Esophagus squamous epithelium (tissue), 5 donors: ENCODE data around the gene POLR2I. TPM values are rescaled to one million over a fixed set of nuclear protein-coding genes. Genes with fewer than 3 reads are reported as not detected.

Experiments
- DNase-seq: peaks from one replicate; lab custom pipeline; 2025; lab: John Stamatoyannopoulos, UW
- H3K27ac ChIP-seq, 4 donors: fragments of 200-600 bp; sonication (generic); one replicate each; pipeline ENCODE4 v1.5.1; 2016 to 2019; ENCODE audit warnings: mild to moderate bottlenecking in 1 of 4
- H3K27me3 ChIP-seq, 4 donors: fragments of 200-600 bp; sonication (generic); 1 replicate in 3 of 4; 2 replicates in 1 of 4; pipeline versions ENCODE4 v1.5.1 to v1.6.0; 2017 to 2021; ENCODE audit warnings: antibody characterized with exemption in 1 of 4
- H3K36me3 ChIP-seq, 3 donors: fragments of 200-600 bp; sonication (generic); one replicate each; pipeline ENCODE4 v1.5.1; 2016 to 2019
- H3K4me1 ChIP-seq, 3 donors: fragments of 200-600 bp; sonication (generic); one replicate each; pipeline ENCODE4 v1.5.1; 2017 to 2019
- H3K4me3 ChIP-seq, 4 donors: fragments of 200-600 bp; sonication (generic); 1 replicate in 3 of 4; 2 replicates in 1 of 4; pipeline ENCODE4 v1.5.1; 2016 to 2019; ENCODE audit warnings: mild to moderate bottlenecking in 2 of 4, moderate library complexity in 1 of 4
- H3K9me3 ChIP-seq, 3 donors: fragments of 200-600 bp; sonication (generic); one replicate each; pipeline ENCODE4 v1.5.1; 2016 to 2019
- POLR2A ChIP-seq, 4 donors: fragments of 450-650 bp; IDR thresholded peaks; one replicate each; pipeline ENCODE4 v1.6.1; 2017; ENCODE audit warnings: antibody characterized with exemption in 4 of 4, mild to moderate bottlenecking in 4 of 4, moderate library complexity in 3 of 4
- WGBS, 2 donors: methylation state at CpG; one replicate each; pipeline ENCODE4 v1.1.5; 2018; 5-methylcytosine and 5-hydroxymethylcytosine counted together
- intact Hi-C: fragments of 100-400 bp; cut with DNase I; formaldehyde crosslinking; loops from one replicate; pipeline ENCODE4 v1.15.0; 2022
- total RNA-seq, 4 donors: library from RNA; depleted of rRNA; stranded (reverse); fragments of >200 nt; gene quantifications; one replicate each; pipeline ENCODE4 v1.1.0, GENCODE V29; 2016
- TF ChIP-seq, protein P1 (sequence below), 6 experiments: fragments of 450-650 bp in 4 of 6; fragments of 200-600 bp in 2 of 6; sonication (generic) in 2 of 6; IDR thresholded peaks; one replicate each; pipeline ENCODE4 v1.5.1; 2016 to 2019; ENCODE audit warnings: antibody characterized with exemption in 6 of 6, mild to moderate bottlenecking in 4 of 6, moderate library complexity in 4 of 6
- donor health status: DM: yes; HTN: yes; CAD: no.

The POLR2I gene
- total RNA-seq, 4 donors from 2014 or later = 41.7 to 58.0 (median 47.6) TPM

DNA sequence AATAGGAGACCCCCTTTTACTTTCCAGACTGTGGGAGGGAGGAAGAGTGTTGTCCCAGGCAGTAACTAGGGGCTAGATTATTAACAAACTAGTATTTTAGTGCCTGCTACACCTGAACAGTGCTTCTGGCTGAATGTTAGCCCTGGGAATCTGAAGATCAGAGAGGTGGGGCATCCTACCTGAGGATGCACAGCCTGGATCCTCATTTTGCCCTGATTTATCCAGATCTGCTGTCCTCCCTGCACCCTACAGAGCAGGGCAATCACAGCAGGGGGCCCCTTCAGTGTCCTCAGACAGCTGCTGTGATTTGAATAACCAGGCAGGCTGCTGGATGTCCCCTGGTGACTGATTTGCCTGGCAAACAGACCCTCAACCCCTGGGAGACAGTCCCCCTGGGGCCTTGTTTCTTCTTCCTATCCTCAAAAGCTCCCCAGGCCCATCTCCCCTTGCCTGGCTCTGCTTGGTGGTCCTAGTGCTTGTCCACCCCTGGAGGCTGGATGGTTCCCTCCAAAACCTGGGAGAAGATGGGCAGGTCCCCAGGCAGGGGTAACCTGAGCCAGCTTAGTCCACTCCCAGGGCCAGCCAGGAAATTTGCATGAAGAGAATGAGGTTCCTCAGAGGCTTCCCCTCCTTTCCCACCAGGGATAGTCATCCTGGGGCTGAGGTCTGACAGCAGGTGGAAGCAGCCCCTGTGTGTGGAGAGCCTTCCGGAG lies 4.0 kb downstream of the POLR2I start, which contains the start of gene OVOL3:
Gene OVOL3, plus strand, starts transcription at position 657 of the 713 bp plus-strand sequence. CDS start 60 bp downstream, outside the sequence.
- WGBS, 2 donors = no CpG with 5 or more reads among the region's 1 CpG

DNA sequence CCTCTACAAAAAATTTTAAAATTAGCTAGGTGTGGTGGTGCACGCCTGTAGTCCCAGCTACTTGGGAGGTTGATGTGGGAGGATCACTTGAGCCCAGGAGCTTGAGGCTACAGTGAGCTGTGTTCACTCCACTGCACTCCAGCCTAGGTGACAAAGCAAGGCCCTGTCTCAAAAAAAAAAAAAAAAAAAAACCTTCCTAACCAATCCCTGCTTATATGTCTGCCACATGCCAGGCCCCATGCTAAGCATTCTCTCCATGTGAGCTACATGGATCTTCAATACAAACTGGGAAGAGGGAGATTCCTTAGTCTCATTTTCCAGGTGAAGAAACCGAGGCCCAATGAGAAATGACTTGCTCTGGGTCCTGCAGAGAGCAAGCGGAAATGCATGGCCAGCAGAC lies 6.0 kb downstream of the POLR2I start:
- 94 to 100% methylated on average over 1 to 3 of the region's 3 CpGs for WGBS, 2 donors
- H3K27ac ChIP-seq = no peak overlapping the region
- intact Hi-C loops = no loop called here
- TF ChIP-seq POLR2A (IDR thresholded peaks at IDR 0.05) = no peak
- TF ChIP-seq, protein P1, sequence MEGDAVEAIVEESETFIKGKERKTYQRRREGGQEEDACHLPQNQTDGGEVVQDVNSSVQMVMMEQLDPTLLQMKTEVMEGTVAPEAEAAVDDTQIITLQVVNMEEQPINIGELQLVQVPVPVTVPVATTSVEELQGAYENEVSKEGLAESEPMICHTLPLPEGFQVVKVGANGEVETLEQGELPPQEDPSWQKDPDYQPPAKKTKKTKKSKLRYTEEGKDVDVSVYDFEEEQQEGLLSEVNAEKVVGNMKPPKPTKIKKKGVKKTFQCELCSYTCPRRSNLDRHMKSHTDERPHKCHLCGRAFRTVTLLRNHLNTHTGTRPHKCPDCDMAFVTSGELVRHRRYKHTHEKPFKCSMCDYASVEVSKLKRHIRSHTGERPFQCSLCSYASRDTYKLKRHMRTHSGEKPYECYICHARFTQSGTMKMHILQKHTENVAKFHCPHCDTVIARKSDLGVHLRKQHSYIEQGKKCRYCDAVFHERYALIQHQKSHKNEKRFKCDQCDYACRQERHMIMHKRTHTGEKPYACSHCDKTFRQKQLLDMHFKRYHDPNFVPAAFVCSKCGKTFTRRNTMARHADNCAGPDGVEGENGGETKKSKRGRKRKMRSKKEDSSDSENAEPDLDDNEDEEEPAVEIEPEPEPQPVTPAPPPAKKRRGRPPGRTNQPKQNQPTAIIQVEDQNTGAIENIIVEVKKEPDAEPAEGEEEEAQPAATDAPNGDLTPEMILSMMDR (IDR thresholded peaks at IDR 0.05) = no peak
- no peak overlapping the region for H3K4me3 ChIP-seq
- no peaks in the 10 kb centered on the region for H3K9me3 ChIP-seq
- H3K27me3 ChIP-seq = no peaks in the 10 kb centered on the region
- H3K36me3 ChIP-seq = peaks cover 0 to 52% (median 3%) of the 10 kb centered on the region in 3 donors
- no peak for DNase-seq
- H3K4me1 ChIP-seq = peaks cover 4 to 17% (median 5%) of the 10 kb centered on the region in 3 donors

More for the DNA sequence above, 4.0 kb downstream of the POLR2I start, which contains the start of gene OVOL3:
- Histone ChIP-seq H3K27ac (no peak within 1 kb of the TSS), H3K4me3 (no peak within 1 kb of the TSS), H3K27me3 (no peaks in the 10 kb centered on the region), H3K4me1 (peaks cover 10 to 17% (median 12%) of the 10 kb centered on the region in 3 donors), H3K36me3 (peaks cover 0 to 48% (median 3%) of the 10 kb centered on the region in 3 donors), H3K9me3 (no peaks in the 10 kb centered on the region)
- TF ChIP-seq POLR2A (IDR thresholded peaks at IDR 0.05) = no peak
- TF ChIP-seq, protein P1 (IDR thresholded peaks at IDR 0.05) = no peak
- intact Hi-C loops = loop anchor here (10.0 kb wide), 1 partner anchor 56 kb away; the partner anchor contains the start of genes THAP8 and WDR62
- DNase-seq = no peak

DNA sequence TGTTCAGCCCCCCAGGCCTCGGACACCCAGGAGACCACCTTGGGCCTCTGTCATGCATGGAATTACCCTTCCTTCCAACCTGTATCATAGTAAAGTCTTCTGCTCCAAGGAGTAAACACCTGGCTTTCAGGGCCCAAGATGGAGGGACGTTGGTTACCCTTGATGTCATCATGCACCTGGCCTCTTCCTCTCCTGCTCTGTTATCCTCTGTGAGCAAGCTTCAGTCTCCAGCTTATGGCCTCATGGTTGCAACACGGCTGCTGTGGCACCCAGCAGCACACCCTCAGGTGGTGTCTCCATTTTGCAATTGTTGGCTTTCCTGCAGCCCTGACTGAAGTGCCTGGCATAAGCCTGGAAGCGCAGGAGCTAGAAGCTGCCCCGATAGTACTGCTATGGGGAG lies 7.7 kb downstream of the POLR2I start:
- TF ChIP-seq POLR2A (IDR thresholded peaks at IDR 0.05) = no peak
- TF ChIP-seq, protein P1 (IDR thresholded peaks at IDR 0.05) = no peak
- Histone ChIP-seq H3K4me3 (no peak overlapping the region), H3K9me3 (no peaks in the 10 kb centered on the region), H3K36me3 (peaks cover 0 to 35% (median 0%) of the 10 kb centered on the region in 3 donors), H3K27ac (no peak overlapping the region), H3K4me1 (peaks cover 0 to 19% (median 0%) of the 10 kb centered on the region in 3 donors), H3K27me3 (no peaks in the 10 kb centered on the region)
- 82% methylated on average over 4 of the region's 5 CpGs; no CpG with 5 or more reads in 1 of the 2 donors for WGBS, 2 donors
- intact Hi-C loops = no loop called here
- DNase-seq = no peak

DNA sequence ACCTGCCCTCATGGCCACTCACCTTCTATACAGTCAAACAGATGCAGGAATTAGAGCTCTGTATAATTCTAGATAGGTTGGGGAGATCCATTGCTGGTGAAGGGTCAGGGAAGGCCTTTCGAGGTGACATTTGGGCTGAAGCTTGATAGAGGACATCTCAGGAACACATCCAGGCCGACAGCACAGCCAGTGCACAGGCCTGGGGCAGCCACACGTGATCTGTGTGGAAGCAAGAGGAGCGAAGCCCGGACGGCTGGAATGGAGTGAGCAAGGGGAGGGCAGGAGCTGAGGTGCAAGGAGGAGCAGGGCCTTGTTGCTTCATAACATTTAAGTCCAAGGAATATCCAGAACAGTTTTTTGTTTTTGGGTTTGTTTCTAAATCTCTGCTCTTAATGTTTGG lies 8.2 kb downstream of the POLR2I start:
- 89 to 91% methylated on average over 6 of the region's 6 CpGs for WGBS, 2 donors
- no peak for DNase-seq
- TF ChIP-seq POLR2A (IDR thresholded peaks at IDR 0.05) = no peak
- TF ChIP-seq, protein P1 (IDR thresholded peaks at IDR 0.05) = no peak

More for the DNA sequence above, 8.2 kb downstream of the POLR2I start:
- no peaks in the 10 kb centered on the region for H3K9me3 ChIP-seq
- H3K27me3 ChIP-seq = no peaks in the 10 kb centered on the region
- H3K27ac ChIP-seq = no peak overlapping the region
- H3K4me3 ChIP-seq = no peak overlapping the region
- peaks cover 0 to 24% (median 2%) of the 10 kb centered on the region in 3 donors for H3K4me1 ChIP-seq
- peaks cover 0 to 30% (median 0%) of the 10 kb centered on the region in 3 donors for H3K36me3 ChIP-seq
- intact Hi-C loops = no loop called here
